Trophoblast cell (in vitro differentiated cells and primary cell): Measurements from ENCODE around the gene FOXC2.
A peak's percentile ranks its signal among the peaks of the same experiment; 100 is the strongest.

ENCODE experiments used
- DNase-seq, 2 donors: peaks; one replicate each; pipeline ENCODE4 v3.0.0-alpha.2; 2016
- H2AFZ ChIP-seq: 2 replicates; pipeline ENCODE4 v1.6.1; 2013; ENCODE audit warnings: low read length, moderate library complexity, mild to moderate bottlenecking; ENCODE audit not compliant: insufficient read depth, poor library complexity
- H2AK5ac ChIP-seq: 2 replicates; pipeline ENCODE4 v1.6.1; 2013; ENCODE audit warnings: mild to moderate bottlenecking, low read length
- H2BK120ac ChIP-seq: 2 replicates; pipeline ENCODE4 v1.6.1; 2013; ENCODE audit warnings: low read length, mild to moderate bottlenecking, moderate library complexity; ENCODE audit not compliant: insufficient read depth, poor library complexity
- H2BK12ac ChIP-seq: 2 replicates; pipeline ENCODE4 v1.6.1; 2013; ENCODE audit warnings: mild to moderate bottlenecking, low read length, moderate library complexity
- H2BK5ac ChIP-seq: 2 replicates; pipeline ENCODE4 v1.6.1; 2013; ENCODE audit warnings: low read length, low read depth, moderate library complexity, mild to moderate bottlenecking; ENCODE audit not compliant: poor library complexity
- H3K14ac ChIP-seq: 2 replicates; pipeline ENCODE4 v1.6.1; 2013; ENCODE audit warnings: mild to moderate bottlenecking, low read length
- H3K18ac ChIP-seq: 2 replicates; pipeline ENCODE4 v1.6.1; 2013; ENCODE audit warnings: mild to moderate bottlenecking, low read length
- H3K23ac ChIP-seq: 2 replicates; pipeline ENCODE4 v1.6.1; 2013; ENCODE audit warnings: low read length
- H3K27ac ChIP-seq: 2 replicates; pipeline ENCODE4 v1.5.1; 2013; ENCODE audit warnings: low read depth, mild to moderate bottlenecking, inconsistent platforms, low read length, moderate library complexity
- H3K27me3 ChIP-seq: 2 replicates; pipeline ENCODE4 v1.6.1; 2013; ENCODE audit warnings: inconsistent platforms, mild to moderate bottlenecking, low read length, moderate library complexity; ENCODE audit not compliant: insufficient read depth
- H3K36me3 ChIP-seq, 2 experiments: 1 replicate in 1 of 2; 2 replicates in 1 of 2; pipeline ENCODE4 v1.6.1; 2013; ENCODE audit warnings: low read length in 2 of 2, mild to moderate bottlenecking in 2 of 2, moderate library complexity in 1 of 2; ENCODE audit not compliant: insufficient read depth in 2 of 2, control insufficient read depth in 1 of 2
- H3K4ac ChIP-seq: 2 replicates; pipeline ENCODE4 v1.6.1; 2013; ENCODE audit warnings: low read depth, mild to moderate bottlenecking, low read length, moderate library complexity
- H3K4me1 ChIP-seq, 2 experiments: 1 replicate in 1 of 2; 2 replicates in 1 of 2; pipeline ENCODE4 v1.6.1; 2013; ENCODE audit warnings: low read length in 2 of 2, mild to moderate bottlenecking in 2 of 2, moderate library complexity in 1 of 2; ENCODE audit not compliant: insufficient read depth in 2 of 2, control insufficient read depth in 1 of 2
- H3K4me2 ChIP-seq: 2 replicates; pipeline ENCODE4 v1.6.1; 2013; ENCODE audit warnings: inconsistent platforms, mild to moderate bottlenecking, low read length, moderate library complexity
- H3K4me3 ChIP-seq: 2 replicates; pipeline ENCODE4 v1.5.1; 2013; ENCODE audit warnings: mild to moderate bottlenecking, low read depth, low read length, inconsistent platforms
- H3K79me1 ChIP-seq: one replicate; pipeline ENCODE4 v1.6.1; 2013; ENCODE audit warnings: low read length
- H3K79me2 ChIP-seq: 2 replicates; pipeline ENCODE4 v1.6.1; 2013; ENCODE audit warnings: low read length, mild to moderate bottlenecking; ENCODE audit not compliant: control insufficient read depth, insufficient read depth, poor library complexity
- H3K9ac ChIP-seq: 2 replicates; pipeline ENCODE4 v1.6.1; 2013; ENCODE audit warnings: mild to moderate bottlenecking, low read length
- H3K9me3 ChIP-seq: 2 replicates; pipeline ENCODE4 v1.6.1; 2013; ENCODE audit warnings: low read depth, mild to moderate bottlenecking, control low read depth, inconsistent platforms, low read length; ENCODE audit not compliant: insufficient read depth
- H4K12ac ChIP-seq: 2 replicates; pipeline ENCODE4 v1.6.1; 2013; ENCODE audit warnings: low read depth, mild to moderate bottlenecking, low read length, moderate library complexity
- H4K8ac ChIP-seq: 2 replicates; pipeline ENCODE4 v1.6.1; 2013; ENCODE audit warnings: low read depth, mild to moderate bottlenecking, low read length, moderate library complexity
- H4K91ac ChIP-seq: one replicate; pipeline ENCODE4 v1.6.1; 2013; ENCODE audit warnings: low read depth, mild to moderate bottlenecking, low read length, moderate library complexity
- WGBS: extraction: QIAGEN DNeasy Blood & Tissue Kit; methylation state at CpG from one replicate; pipeline ENCODE4 v1.1.7; 2013; ENCODE audit warnings: missing lambda C conversion rate; ENCODE audit not compliant: insufficient read length, insufficient coverage; ENCODE audit errors: extremely low coverage; 5-methylcytosine and 5-hydroxymethylcytosine counted together

FOXC2 gene

GRCh38 chr16:86540894-86541293 is 25.7 kb upstream of the FOXC2 start:
- H2BK120ac ChIP-seq = no peak overlapping the region
- no peak overlapping the region for H3K4me3 ChIP-seq

DNA sequence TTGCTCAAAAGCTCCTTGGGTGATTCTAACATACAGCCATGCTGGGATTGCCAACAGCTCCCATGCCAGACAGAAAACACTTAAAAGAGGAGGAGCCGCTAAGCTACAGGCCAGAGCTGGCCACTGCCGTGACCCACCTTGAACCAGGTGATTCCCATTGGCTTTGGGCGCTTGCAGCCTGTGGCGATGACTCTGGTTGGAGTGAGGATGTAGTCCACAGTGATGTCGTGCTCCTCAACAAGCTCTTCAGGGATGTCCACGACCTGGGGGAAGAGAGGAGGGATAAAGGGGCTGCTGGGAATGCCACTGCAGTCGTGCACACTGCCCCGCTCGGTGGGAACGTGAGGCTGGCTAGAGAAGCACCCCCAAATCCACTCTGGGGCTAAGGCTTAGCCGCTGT is 25.1 kb upstream of the FOXC2 start:
- Histone ChIP-seq H3K23ac (no peak overlapping the region), H3K4me3 (no peak overlapping the region), H2AK5ac (no peak overlapping the region), H3K4ac (no peak overlapping the region), H2BK5ac (no peak overlapping the region), H3K4me2 (no peak overlapping the region), H3K9me3 (no peaks in the 10 kb centered on the region), H3K9ac (no peak overlapping the region), H2BK12ac (no peak overlapping the region), H2BK120ac (no peak overlapping the region), H3K79me1 (no peaks in the 10 kb centered on the region), H3K18ac (no peak overlapping the region), H3K27me3 (no peaks in the 10 kb centered on the region), H4K91ac (no peak overlapping the region), H3K4me1 (no peaks in the 10 kb centered on the region), H3K14ac (no peak overlapping the region), H3K79me2 (no peaks in the 10 kb centered on the region), H3K36me3 (peaks cover 44 to 59% of the 10 kb centered on the region in 2 experiments), H4K8ac (no peak overlapping the region), H2AFZ (no peak overlapping the region), H3K27ac (no peak overlapping the region), H4K12ac (no peak overlapping the region)
- no CpG with 5 or more reads among the region's 11 CpGs for WGBS
- no peak for DNase-seq

More at GRCh38 chr16:86540894-86541293, 25.7 kb upstream of the FOXC2 start:
- H2AK5ac ChIP-seq = no peak overlapping the region
- H2BK5ac ChIP-seq = no peak overlapping the region
- no peak overlapping the region for H4K8ac ChIP-seq
- H3K79me2 ChIP-seq = no peaks in the 10 kb centered on the region
- H2BK12ac ChIP-seq = no peak overlapping the region
- no peak overlapping the region for H4K12ac ChIP-seq
- no peak overlapping the region for H3K18ac ChIP-seq
- no peak overlapping the region for H3K9ac ChIP-seq
- H3K4ac ChIP-seq = no peak overlapping the region
- DNase-seq = no peak
- H3K4me2 ChIP-seq = no peak overlapping the region
- H2AFZ ChIP-seq = no peak overlapping the region
- no peaks in the 10 kb centered on the region for H3K27me3 ChIP-seq
- H3K27ac ChIP-seq = no peak overlapping the region
- peaks cover 43 to 55% of the 10 kb centered on the region in 2 experiments for H3K36me3 ChIP-seq
- WGBS = no CpG with 5 or more reads among the region's 6 CpGs
- no peak overlapping the region for H3K23ac ChIP-seq
- no peak overlapping the region for H3K14ac ChIP-seq
- H4K91ac ChIP-seq = no peak overlapping the region
- H3K9me3 ChIP-seq = no peaks in the 10 kb centered on the region
- H3K4me1 ChIP-seq = no peaks in the 10 kb centered on the region
- H3K79me1 ChIP-seq = no peaks in the 10 kb centered on the region

- no peaks in the 10 kb centered on the region for H3K79me1 ChIP-seq
- no peaks in the 10 kb centered on the region for H3K9me3 ChIP-seq
- H3K27me3 ChIP-seq = no peaks in the 10 kb centered on the region
- H3K4ac ChIP-seq = no peak overlapping the region
- peaks cover 0 to 3% of the 10 kb centered on the region in 2 experiments for H3K4me1 ChIP-seq
- H3K36me3 ChIP-seq = peaks cover 40 to 58% of the 10 kb centered on the region in 2 experiments
- H3K14ac ChIP-seq = no peak overlapping the region
- H4K8ac ChIP-seq = no peak overlapping the region
- H3K9ac ChIP-seq = no peak overlapping the region
- no peak overlapping the region for H2AK5ac ChIP-seq
- WGBS = no CpG with 5 or more reads among the region's 21 CpGs
- no peak overlapping the region for H2BK5ac ChIP-seq
- H4K91ac ChIP-seq = no peak overlapping the region
- H3K4me2 ChIP-seq = no peak overlapping the region
- H2BK12ac ChIP-seq = no peak overlapping the region
- H2BK120ac ChIP-seq = no peak overlapping the region
- no peak overlapping the region for H3K4me3 ChIP-seq
- H3K27ac ChIP-seq = no peak overlapping the region
- no peak overlapping the region for H3K18ac ChIP-seq
- H3K79me2 ChIP-seq = no peaks in the 10 kb centered on the region
- H3K23ac ChIP-seq = no peak overlapping the region
- H2AFZ ChIP-seq = no peak overlapping the region
- H4K12ac ChIP-seq = no peak overlapping the region
- peak; percentile 96 to 98 for DNase-seq
Observed at GRCh38 chr16:86542756-86543750, 23.6 kb upstream of the FOXC2 start.

DNA sequence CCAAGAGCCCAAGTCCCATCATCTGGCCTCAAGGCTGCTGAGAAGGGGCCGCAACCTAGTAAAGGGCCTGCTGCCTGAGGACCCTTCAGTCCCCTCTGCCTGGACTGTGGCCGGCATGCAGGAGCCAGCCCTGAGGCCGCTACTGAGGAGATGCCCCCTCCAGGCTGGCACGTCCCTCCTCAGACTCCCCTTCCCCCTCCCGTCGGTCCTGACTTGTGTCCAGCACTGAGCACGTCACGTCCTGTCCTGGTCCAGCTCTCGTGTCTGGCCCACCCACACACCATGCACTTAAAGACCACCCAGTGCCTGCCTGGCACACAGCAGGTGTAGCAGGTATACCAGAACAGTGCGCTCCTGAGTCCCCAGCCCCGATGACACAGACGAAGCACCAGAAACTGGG is 21.1 kb upstream of the FOXC2 start:
- Histone ChIP-seq H3K4me1 (peaks cover 0 to 3% of the 10 kb centered on the region in 2 experiments), H3K4me2 (no peak overlapping the region), H3K9me3 (no peaks in the 10 kb centered on the region), H3K36me3 (peaks cover 29 to 52% of the 10 kb centered on the region in 2 experiments), H3K27me3 (no peaks in the 10 kb centered on the region), H3K23ac (no peak overlapping the region), H2BK12ac (no peak overlapping the region), H4K12ac (no peak overlapping the region), H3K18ac (no peak overlapping the region), H3K9ac (no peak overlapping the region), H3K4me3 (no peak overlapping the region), H2BK5ac (no peak overlapping the region), H3K4ac (no peak overlapping the region), H4K91ac (no peak overlapping the region), H2AFZ (no peak overlapping the region), H3K79me2 (no peaks in the 10 kb centered on the region), H3K27ac (no peak overlapping the region), H4K8ac (no peak overlapping the region), H2AK5ac (no peak overlapping the region), H3K79me1 (no peaks in the 10 kb centered on the region), H3K14ac (no peak overlapping the region), H2BK120ac (no peak overlapping the region)
- no CpG with 5 or more reads among the region's 12 CpGs for WGBS
- DNase-seq = no peak
